ENCODE data around the gene TCF4.
A peak's percentile ranks its signal among the peaks of the same experiment; 100 is the strongest.

TCF4 gene

DNA sequence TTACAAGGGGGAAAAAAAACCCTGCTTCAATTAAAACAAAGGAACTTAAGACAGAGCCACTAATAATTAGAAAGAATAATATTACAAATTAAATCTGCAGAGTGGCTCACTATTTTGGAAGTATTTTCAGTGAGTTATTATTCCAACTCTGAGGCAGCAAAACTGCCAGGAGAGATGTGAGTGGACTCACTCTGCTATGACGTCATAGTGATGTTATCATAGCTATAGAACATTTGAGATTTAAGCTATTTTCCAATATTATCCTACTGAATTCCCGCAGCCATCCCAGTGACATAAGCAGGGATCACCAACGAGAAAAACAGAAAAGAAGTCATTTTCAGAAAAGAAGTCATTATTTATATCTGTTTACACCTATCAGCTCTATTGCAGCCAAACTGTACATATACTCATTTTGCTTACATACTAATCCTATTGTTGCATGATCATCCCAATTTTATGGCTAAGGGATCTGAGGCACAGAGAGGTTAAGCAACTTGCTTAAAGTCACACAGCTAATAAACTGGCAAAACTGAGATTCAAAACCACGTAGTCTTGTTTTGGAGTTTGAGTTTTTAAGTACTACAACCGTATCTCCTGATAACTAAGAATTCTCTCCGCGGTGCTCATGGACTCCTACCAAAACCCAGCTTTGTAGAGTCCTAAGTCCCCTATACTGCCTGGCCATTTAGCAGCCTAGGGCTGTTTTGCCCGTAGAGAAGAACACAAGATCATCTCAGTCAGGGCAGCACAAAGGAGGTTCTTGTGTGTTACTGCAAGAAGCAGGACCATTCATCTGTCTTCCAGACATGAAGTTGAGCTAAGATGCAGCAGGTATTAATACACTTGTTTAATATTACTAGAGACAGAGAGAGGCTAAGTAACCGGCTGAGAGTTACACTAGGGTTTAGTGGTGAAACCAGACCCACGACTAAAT, 299.8 kb downstream of the TCF4 start:
- DNase-seq (ENCODE audit: extremely low spot score, insufficient read length, low read depth) (no peak), FAIRE-seq (no peak)

DNA sequence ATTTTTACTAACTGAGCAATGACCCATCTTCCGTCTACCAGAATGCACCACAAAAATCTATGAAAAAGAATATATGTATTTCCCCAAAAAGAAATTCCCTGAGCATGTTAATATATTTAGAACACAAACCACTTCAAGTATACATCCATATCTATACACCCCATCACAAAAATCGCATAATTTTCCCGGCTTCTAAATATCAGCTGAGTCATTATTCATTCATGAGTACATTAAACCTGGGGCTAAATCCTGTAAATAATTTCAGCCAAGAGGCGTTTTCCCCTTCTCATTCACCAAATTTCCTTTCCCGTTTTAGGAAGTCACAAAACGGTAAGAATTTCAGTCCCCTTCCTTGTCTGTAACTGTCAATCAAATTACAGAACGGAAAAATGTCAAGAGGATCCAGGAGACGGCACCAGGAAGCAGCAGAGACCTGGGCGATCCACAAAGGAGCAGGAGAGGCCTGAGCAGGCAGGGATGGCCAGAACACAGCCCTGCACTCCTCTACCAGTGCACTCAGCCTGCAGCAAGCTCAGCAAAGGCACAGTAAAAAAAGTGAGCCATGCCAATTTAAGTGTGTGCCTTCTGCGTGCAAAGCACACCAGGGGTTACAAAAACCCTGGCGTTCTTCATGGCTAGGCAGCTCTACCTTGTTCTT, 300.7 kb downstream of the TCF4 start:
- FAIRE-seq (no peak), DNase-seq (ENCODE audit: extremely low spot score, insufficient read length, low read depth) (no peak)

- DNase-seq (ENCODE audit: extremely low spot score, insufficient read length, low read depth) = no peak
- FAIRE-seq = no peak
Measured at GRCh38 chr18:55286257-55286825, 301.7 kb downstream of the TCF4 start.

DNA sequence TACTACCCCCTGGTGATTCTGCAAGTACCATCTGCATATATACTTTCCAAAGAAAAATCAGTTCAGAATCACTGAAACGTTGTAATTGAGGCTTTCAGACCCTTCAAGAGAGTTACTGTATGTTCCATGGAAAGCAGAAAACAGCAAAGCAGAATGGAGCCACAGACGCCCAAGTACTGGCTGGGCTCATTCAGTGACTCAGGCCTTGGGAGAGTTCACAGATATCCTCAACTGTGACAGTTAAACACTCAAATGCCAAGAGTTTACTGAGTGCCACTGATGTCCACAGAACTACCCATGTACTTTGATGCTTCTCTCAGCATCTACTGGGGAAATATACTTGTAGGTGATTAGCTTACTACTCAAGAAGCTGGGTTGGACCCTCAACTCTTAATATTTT, 303.4 kb downstream of the TCF4 start:
- DNase-seq (ENCODE audit: extremely low spot score, insufficient read length, low read depth) (no peak), FAIRE-seq (no peak)

GRCh38 chr18:55283309-55283708, 304.7 kb downstream of the TCF4 start:
- DNase-seq (ENCODE audit: extremely low spot score, insufficient read length, low read depth) (no peak), FAIRE-seq (peak; percentile 9)

DNA sequence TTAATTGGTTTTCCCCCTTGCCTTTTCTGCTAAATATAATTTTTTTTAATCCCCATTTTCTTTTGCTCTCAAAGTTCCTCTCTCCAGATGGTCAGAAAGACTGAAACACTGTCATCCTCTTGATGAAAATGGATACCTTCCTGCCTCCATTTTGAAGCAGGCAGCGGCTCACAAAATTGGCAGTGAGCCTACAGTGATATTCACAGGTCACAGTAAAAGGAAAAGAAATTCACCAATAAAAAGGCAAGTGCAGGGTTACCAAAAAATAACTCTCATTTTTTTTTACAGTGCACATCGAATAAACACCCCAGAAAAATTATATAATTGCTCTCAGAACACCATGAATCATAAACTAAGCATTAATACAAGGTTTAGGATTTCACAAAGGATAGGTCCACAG, 307.5 kb downstream of the TCF4 start:
- no peak for DNase-seq (ENCODE audit: extremely low spot score, insufficient read length, low read depth)
- FAIRE-seq = no peak

GRCh38 chr18:55275039-55275901, 312.7 kb downstream of the TCF4 start:
- DNase-seq (ENCODE audit: extremely low spot score, insufficient read length, low read depth) (no peak), FAIRE-seq (peak; percentile 42)

DNA sequence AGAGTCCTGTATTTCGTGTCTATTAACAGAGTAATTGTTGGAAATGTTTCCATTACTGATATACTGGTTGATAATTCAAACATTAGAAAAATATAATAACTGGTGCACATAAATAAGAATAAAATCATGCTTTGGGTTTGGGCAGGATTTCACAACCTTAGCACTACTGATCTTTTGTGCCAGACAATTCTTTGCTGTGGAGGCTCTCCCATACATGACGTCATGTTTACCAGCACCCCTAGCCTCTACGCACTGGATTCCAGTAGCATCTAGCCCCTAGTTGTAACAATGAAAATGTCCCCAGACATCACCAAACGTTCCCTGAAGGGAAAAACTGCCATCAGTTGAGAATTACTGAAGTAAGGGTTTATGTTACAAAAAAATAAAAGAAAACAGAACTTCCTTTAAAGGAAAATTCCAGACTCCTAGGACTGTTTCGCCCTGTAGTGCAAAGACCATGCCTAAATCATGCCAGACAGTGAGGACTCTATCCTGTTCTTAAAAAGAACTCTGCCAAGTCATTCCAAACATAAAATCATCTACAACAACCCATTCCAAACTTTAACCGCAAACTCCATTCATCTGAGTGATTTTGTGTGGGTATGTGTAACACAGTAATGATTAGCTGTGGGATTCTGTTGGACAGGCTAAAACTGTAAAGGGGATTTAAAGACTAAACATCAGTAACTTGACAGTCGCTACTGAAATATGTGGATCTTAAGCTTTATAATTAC, 315.3 kb downstream of the TCF4 start:
- FAIRE-seq = peak; percentile 44
- DNase-seq (ENCODE audit: extremely low spot score, insufficient read length, low read depth) = no peak

DNA sequence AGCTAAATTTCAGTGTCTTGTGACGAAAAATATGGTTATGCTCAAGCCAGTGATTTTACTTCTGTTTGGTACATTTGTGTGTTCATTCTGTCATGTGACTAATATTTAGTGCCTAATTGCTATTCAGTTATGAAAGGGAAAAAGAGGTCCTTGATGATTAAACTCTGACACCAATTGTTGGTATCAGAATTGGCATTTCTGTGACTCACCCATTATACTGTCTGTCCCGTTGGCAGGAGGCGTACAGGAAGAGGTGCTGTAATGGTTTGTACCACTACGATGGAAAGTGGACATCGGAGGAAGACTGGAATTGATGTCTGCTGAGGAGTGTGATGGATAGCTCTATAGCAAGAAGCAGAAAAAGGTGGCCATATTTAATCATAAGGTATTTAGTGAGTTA, 318.4 kb downstream of the TCF4 start:
- FAIRE-seq (peak; percentile 21), DNase-seq (ENCODE audit: extremely low spot score, insufficient read length, low read depth) (no peak)

DNA sequence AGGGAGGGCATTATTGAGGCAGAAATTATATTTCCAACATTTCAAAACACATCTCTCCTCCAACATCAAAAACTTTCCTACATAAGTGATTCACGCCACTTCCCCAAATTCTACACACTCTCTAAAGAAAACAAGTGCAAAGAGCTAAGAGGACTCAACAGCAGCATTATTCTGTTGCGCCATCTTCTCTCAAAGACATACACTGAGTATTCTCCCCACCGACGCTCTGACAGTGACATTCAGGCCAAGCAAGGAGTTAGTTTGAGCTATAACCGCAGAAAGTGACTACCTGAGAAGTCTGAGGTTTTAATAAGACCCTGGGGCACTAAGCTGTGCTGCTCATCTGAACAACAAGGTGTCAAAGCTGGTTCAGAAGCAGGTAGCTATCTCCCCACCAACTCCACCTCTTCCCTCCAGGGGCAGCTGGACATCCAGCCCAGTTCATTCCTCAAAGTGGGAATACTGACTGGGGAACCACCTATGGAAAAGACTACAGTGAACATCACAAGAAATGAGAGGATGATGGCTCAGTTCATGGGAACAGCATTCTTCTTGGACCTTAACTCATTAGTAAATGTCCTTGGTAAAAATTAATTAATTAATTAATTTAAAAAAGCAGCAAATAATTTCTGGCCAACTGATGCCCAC, 319.2 kb downstream of the TCF4 start:
- no peak for FAIRE-seq
- DNase-seq (ENCODE audit: extremely low spot score, insufficient read length, low read depth) = no peak

GRCh38 chr18:55268151-55268601, 319.8 kb downstream of the TCF4 start:
- DNase-seq (ENCODE audit: extremely low spot score, insufficient read length, low read depth) (peak; percentile 15), FAIRE-seq (peak; percentile 99)

DNA sequence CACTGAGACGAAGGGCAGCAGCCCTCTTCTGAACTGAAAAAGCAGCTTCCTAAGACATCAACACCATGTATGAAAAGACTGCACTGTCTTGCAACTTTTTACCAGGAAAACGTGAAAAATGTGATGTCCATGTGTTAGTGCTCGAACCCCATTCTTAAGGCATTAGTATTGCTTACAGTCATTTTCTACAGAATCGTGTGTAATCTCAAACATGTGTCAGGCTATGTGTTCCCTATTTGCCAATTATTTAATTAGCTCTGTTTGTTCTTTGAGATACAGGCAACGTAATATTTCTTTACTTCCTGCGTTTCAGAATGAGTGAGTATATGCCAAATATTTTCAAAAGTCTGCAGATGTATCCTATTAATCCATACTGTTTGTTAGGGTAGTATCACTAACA, 321.0 kb downstream of the TCF4 start:
- DNase-seq (ENCODE audit: extremely low spot score, insufficient read length, low read depth) = no peak
- FAIRE-seq = no peak

DNA sequence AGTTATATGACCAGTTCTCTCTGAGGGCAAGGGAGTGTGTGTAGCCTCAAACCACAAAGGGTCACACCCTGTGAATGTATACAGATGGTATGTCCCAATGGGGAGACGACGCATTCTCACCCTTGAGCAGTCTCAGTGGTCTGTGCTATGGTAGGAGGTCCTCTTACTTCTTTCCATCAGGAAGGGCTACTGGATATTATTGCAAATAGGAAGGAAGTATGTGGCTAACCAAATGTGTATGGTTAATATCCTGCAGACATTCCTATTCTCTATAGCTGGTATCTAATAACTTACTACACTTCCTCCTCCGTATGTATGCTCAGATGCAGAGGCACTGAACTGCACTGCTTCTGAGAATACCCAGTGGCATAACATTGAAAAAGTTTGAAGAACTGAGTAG, 322.0 kb downstream of the TCF4 start:
- DNase-seq (ENCODE audit: extremely low spot score, insufficient read length, low read depth) (no peak), FAIRE-seq (peak; percentile 94)

DNA sequence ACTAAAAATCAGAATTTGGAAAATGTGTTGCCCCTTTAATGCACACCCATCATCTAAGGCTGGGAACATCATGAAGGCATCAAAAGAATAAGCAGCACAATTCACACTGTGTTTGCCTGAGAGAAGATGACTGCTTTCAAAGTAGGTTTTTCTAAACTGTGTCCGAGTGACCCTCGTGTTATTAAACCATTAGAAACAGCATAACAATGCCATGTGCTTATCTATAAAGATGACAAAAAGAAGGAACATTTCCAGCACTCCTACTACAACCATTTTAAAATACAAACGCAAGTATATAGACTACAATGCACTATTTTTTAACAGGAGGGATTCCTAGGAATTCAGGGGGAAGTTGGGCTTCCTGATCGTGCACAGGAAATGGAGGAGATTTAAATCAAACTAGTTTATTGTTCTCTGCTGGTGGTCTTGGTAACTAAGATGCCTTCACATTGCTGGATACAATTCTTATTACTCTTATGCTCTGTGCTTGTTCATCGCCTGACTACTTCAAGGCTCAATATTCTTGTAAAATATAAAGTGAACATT, 322.8 kb downstream of the TCF4 start:
- FAIRE-seq (no peak), DNase-seq (ENCODE audit: extremely low spot score, insufficient read length, low read depth) (no peak)

GRCh38 chr18:55264108-55264507, 323.9 kb downstream of the TCF4 start:
- DNase-seq (ENCODE audit: extremely low spot score, insufficient read length, low read depth) (no peak), FAIRE-seq (peak; percentile 33)

GRCh38 chr18:55262021-55262560, 325.9 kb downstream of the TCF4 start:
- FAIRE-seq (no peak), DNase-seq (ENCODE audit: extremely low spot score, insufficient read length, low read depth) (no peak)

DNA sequence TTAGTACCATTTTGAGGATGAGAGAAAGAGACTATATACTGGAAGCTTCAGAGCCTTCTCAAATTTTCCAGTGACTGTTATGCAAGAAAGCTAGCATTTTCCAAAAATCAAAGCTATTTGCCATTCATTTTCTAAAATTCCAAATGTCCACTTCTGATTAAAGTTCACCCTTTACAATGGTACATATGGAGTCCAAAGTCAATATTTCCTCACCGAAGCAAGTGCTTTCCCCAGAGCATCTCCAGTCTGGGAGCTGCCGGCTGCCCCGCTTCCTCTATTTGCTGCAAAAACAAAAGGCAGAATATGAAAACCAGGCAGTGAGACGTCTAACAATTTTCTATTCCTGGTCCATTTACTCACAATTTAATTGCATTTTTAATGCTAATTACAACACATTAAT, 326.7 kb downstream of the TCF4 start:
- FAIRE-seq (no peak), DNase-seq (ENCODE audit: extremely low spot score, insufficient read length, low read depth) (no peak)

GRCh38 chr18:55258088-55258487, 329.9 kb downstream of the TCF4 start:
- no peak for FAIRE-seq

GRCh38 chr18:55256929-55257289, 331.1 kb downstream of the TCF4 start:
- no peak for DNase-seq (ENCODE audit: extremely low spot score, insufficient read length, low read depth)
- no peak for FAIRE-seq

More at GRCh38 chr18:55258088-55258487, 329.9 kb downstream of the TCF4 start:
- no peak for DNase-seq (ENCODE audit: extremely low spot score, insufficient read length, low read depth)
